PC-9 (cell line): Measurements from ENCODE around the gene GIGYF2. TPM values are rescaled to one million over a fixed set of nuclear protein-coding genes. Genes with fewer than 3 reads are reported as not detected.
"Not testable (repeated sequence)": the region's sequence is repeated elsewhere in the genome, so short reads cannot be mapped to it uniquely, and the experiment has no call there.

ENCODE experiments used
- BruUV-seq: library from RNA; stranded (reverse); fragments of 400-500 nt; replicated peaks from 2 replicates; lab custom pipeline; 2021; lab: Mats Ljungman, UMichigan
- CTCF ChIA-PET: fragments of 300-600 bp; sonication (Branson Sonifier 250); formaldehyde crosslinking; loops from one replicate; lab custom pipeline; 2022; ENCODE audit warnings: antibody characterized with exemption; lab: Charles Lee
- POLR2A ChIA-PET: fragments of 300-600 bp; sonication (Branson Sonifier 250); formaldehyde crosslinking; loops from one replicate; lab custom pipeline; 2022; ENCODE audit warnings: antibody characterized with exemption; ENCODE audit not compliant: unreplicated experiment; lab: Charles Lee
- DNase-seq, 2 experiments: peaks; one replicate each; pipeline versions ENCODE4 v3.0.0 to v3.0.0-alpha.2; 2015 to 2022; ENCODE audit warnings: mixed read lengths in 1 of 2
- H2AFZ ChIP-seq: fragments of 200-600 bp; sonication (generic); 2 replicates; pipeline ENCODE4 v1.8.1; 2017; ENCODE audit warnings: antibody characterized with exemption
- H3F3A ChIP-seq: fragments of 200-600 bp; sonication (generic); 2 replicates; pipeline ENCODE4 v1.8.1; 2017; ENCODE audit warnings: antibody characterized with exemption, mild to moderate bottlenecking, low read depth; ENCODE audit not compliant: insufficient read depth
- H3K27ac ChIP-seq: fragments of 200-600 bp; sonication (generic); 2 replicates; pipeline ENCODE4 v1.6.1; 2016; ENCODE audit warnings: mixed run types
- H3K27me3 ChIP-seq: fragments of 200-600 bp; sonication (generic); 2 replicates; pipeline ENCODE4 v1.6.1; 2016; ENCODE audit warnings: low read depth, mixed run types; ENCODE audit not compliant: insufficient read depth
- H3K36me3 ChIP-seq: fragments of 200-600 bp; sonication (generic); 2 replicates; pipeline ENCODE4 v1.6.1; 2016; ENCODE audit warnings: low read depth, mixed run types
- H3K4me1 ChIP-seq: fragments of 200-600 bp; sonication (generic); replicated peaks from 2 replicates; pipeline ENCODE4 v1.6.1; 2016; ENCODE audit warnings: mixed run types; ENCODE audit not compliant: insufficient read depth
- H3K4me2 ChIP-seq: fragments of 200-600 bp; sonication (generic); 2 replicates; pipeline ENCODE4 v1.6.1; 2017; ENCODE audit warnings: mixed run types
- H3K4me3 ChIP-seq: fragments of 200-600 bp; sonication (generic); 2 replicates; pipeline ENCODE4 v1.6.1; 2016; ENCODE audit warnings: mixed run types
- H3K79me2 ChIP-seq: fragments of 200-600 bp; sonication (generic); 2 replicates; pipeline ENCODE4 v1.6.1; 2017; ENCODE audit warnings: low read depth, mixed run types
- H3K9me2 ChIP-seq: fragments of 200-600 bp; sonication (generic); 2 replicates; pipeline ENCODE4 v1.8.1; 2017; ENCODE audit warnings: mild to moderate bottlenecking; ENCODE audit not compliant: insufficient read depth
- H3K9me3 ChIP-seq: fragments of 200-600 bp; sonication (generic); 2 replicates; pipeline ENCODE4 v1.8.1; 2016; ENCODE audit warnings: low read depth; ENCODE audit not compliant: insufficient read depth
- H4K20me1 ChIP-seq: fragments of 200-600 bp; sonication (generic); 2 replicates; pipeline ENCODE4 v1.8.1; 2017; ENCODE audit not compliant: insufficient read depth
- CTCF ChIP-seq: fragments of 200-600 bp; sonication (generic); conservative IDR thresholded peaks from 2 replicates; pipeline ENCODE4 v1.6.1; 2017; ENCODE audit warnings: mixed run types, antibody characterized with exemption, mild to moderate bottlenecking, moderate library complexity
- EZH2 ChIP-seq: fragments of 200-600 bp; sonication (generic); IDR thresholded peaks from 2 replicates; pipeline ENCODE4 v1.8.0; 2017; ENCODE audit warnings: antibody characterized with exemption, low read depth
- intact Hi-C: fragments of 100-400 bp; cut with micrococcal nuclease; formaldehyde crosslinking; loops from one replicate; pipeline ENCODE4 v1.10.0; 2022; ENCODE audit not compliant: unreplicated experiment
- total RNA-seq: library from RNA; stranded (reverse); gene quantifications from 2 replicates; pipeline ENCODE4 v1.2.3, GENCODE V29; 2021

Gene GIGYF2
- total RNA-seq, 1 experiment from 2014 or later = 86.4 TPM

GRCh38 chr2:232707076-232707475, 9.9 kb downstream of the GIGYF2 start:
- no peak for DNase-seq
- peaks cover 75% of the 10 kb centered on the region for H4K20me1 ChIP-seq
- 0 out of 2 replicates have a peak, but pooled peaks cover 4% of the 10 kb centered on the region for H3F3A ChIP-seq
- no peaks in the 10 kb centered on the region for H3K9me2 ChIP-seq
- TF ChIP-seq EZH2 = no peak
- no peak for TF ChIP-seq CTCF
- H2AFZ ChIP-seq = no peak overlapping the region
- H3K4me1 ChIP-seq = no peaks in the 10 kb centered on the region
- CTCF ChIA-PET = no interaction called here
- H3K36me3 ChIP-seq = peaks cover 30% of the 10 kb centered on the region
- intact Hi-C loops = no loop called here
- H3K79me2 ChIP-seq = peaks cover 88% of the 10 kb centered on the region
- no peaks in the 10 kb centered on the region for H3K27me3 ChIP-seq
- H3K4me3 ChIP-seq = no peak overlapping the region
- POLR2A ChIA-PET = no interaction called here
- BruUV-seq = no TSS peak
- H3K4me2 ChIP-seq = no peak overlapping the region
- H3K27ac ChIP-seq = no peak overlapping the region
- H3K9me3 ChIP-seq = no peaks in the 10 kb centered on the region

GRCh38 chr2:232713505-232713904, 16.4 kb downstream of the GIGYF2 start:
- ChIA-PET CTCF (no interaction called here), POLR2A (no interaction called here)
- Histone ChIP-seq H3K4me2 (no peak overlapping the region), H2AFZ (no peak overlapping the region), H3F3A (0 out of 2 replicates have a peak, but pooled peaks cover 12% of the 10 kb centered on the region), H3K4me3 (no peak overlapping the region), H3K79me2 (peaks cover 92% of the 10 kb centered on the region), H3K9me2 (no peaks in the 10 kb centered on the region), H4K20me1 (peaks cover 79% of the 10 kb centered on the region), H3K4me1 (no peaks in the 10 kb centered on the region), H3K36me3 (peaks cover 41% of the 10 kb centered on the region), H3K9me3 (no peaks in the 10 kb centered on the region), H3K27ac (no peak overlapping the region), H3K27me3 (no peaks in the 10 kb centered on the region)
- intact Hi-C loops = no loop called here
- BruUV-seq = no TSS peak
- no peak for DNase-seq
- TF ChIP-seq EZH2 = no peak
- TF ChIP-seq CTCF = no peak

GRCh38 chr2:232714969-232715368, 17.8 kb downstream of the GIGYF2 start:
- H4K20me1 ChIP-seq = peaks cover 83% of the 10 kb centered on the region
- no peak overlapping the region for H3K4me3 ChIP-seq
- H3K27ac ChIP-seq = no peak overlapping the region
- no peaks in the 10 kb centered on the region for H3K4me1 ChIP-seq
- no peaks in the 10 kb centered on the region for H3K9me3 ChIP-seq
- ChIA-PET POLR2A (no interaction called here), CTCF (no interaction called here)
- no peak overlapping the region for H2AFZ ChIP-seq
- H3K27me3 ChIP-seq = no peaks in the 10 kb centered on the region
- intact Hi-C loops = no loop called here
- peaks cover 56% of the 10 kb centered on the region for H3K36me3 ChIP-seq
- H3K79me2 ChIP-seq = peaks cover 95% of the 10 kb centered on the region
- DNase-seq = peak in 1 of 2 experiments; percentile 34
- no peak overlapping the region for H3K4me2 ChIP-seq
- H3K9me2 ChIP-seq = no peaks in the 10 kb centered on the region
- H3F3A ChIP-seq = 0 out of 2 replicates have a peak, but pooled peaks cover 12% of the 10 kb centered on the region
- no peak for TF ChIP-seq CTCF
- no peak for TF ChIP-seq EZH2
- no TSS peak for BruUV-seq

- H3F3A ChIP-seq, H3K4me2 ChIP-seq, CTCF ChIA-PET, POLR2A ChIA-PET, H3K4me3 ChIP-seq, H3K9me3 ChIP-seq, H3K9me2 ChIP-seq, intact Hi-C loops, H2AFZ ChIP-seq, H3K27me3 ChIP-seq, DNase-seq, H3K27ac ChIP-seq, BruUV-seq, H3K4me1 ChIP-seq: not testable (repeated sequence)
- H4K20me1 ChIP-seq = peaks cover 62% of the 10 kb centered on the region
- peaks cover 50% of the 10 kb centered on the region for H3K36me3 ChIP-seq
- peaks cover 90% of the 10 kb centered on the region for H3K79me2 ChIP-seq
Measured at GRCh38 chr2:232720056-232720455, 22.9 kb downstream of the GIGYF2 start.
